ENCODE measurements around the gene TMC5. TPM values are rescaled to one million over a fixed set of nuclear protein-coding genes. Genes with fewer than 3 reads are reported as not detected.

Gene TMC5
- polyA plus RNA-seq, 1 donor from 2014 or later, result not detected

DNA sequence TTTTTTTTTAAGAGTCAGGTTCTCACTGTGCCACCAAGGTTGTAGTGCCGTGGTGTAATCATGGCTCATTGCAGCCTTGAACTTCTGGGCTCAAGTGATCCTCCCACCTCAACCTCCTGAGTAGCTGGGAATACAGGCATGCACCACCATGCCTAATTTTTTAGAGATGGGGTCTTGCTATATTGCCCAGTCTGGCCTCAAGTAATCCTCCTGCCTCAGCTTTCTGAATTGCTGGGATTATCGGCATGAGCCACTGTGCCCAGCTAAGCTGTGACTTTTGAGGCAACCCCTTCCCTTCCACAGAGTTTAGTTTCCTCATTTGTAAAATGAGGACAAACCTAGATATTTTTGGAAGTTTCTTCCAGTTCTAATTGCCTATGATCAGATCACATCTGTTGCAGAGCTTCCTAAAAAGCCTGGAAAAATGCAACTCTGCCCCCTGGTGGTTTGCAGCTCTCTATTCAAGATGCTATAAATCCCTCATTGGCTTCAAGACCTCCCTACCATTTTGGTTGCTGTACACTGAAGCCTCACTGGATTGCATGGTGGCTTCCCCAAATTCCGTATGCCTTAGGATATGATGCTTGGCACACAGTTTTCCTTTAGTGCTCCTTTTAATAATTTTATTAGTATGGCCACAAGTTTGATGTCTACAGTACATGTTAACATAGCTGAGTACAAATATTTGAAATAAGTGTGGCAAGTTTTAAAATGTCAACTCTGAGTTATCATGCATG is 84.9 kb downstream of the TMC5 start:
- no peak overlapping the region for H3K9ac ChIP-seq (ENCODE audit: low read length)
- H4K20me1 ChIP-seq (ENCODE audit: insufficient read depth), result no peaks in the 10 kb centered on the region
- no peaks in the 10 kb centered on the region for H3K9me3 ChIP-seq (ENCODE audit: low read length)
- H3K4me3 ChIP-seq (ENCODE audit: low read length), result no peak overlapping the region
- no peak overlapping the region for H3K27ac ChIP-seq (ENCODE audit: low read length)
- H3K36me3 ChIP-seq (ENCODE audit: insufficient read depth, low read length), result peaks cover 9% of the 10 kb centered on the region
- no peaks in the 10 kb centered on the region for H3K9me2 ChIP-seq (ENCODE audit: insufficient read depth, low read length)
- H3K79me2 ChIP-seq (replicated peaks; ENCODE audit: insufficient read depth, low read length), result no peaks in the 10 kb centered on the region
- no peak overlapping the region for H3K4me2 ChIP-seq (ENCODE audit: low read length)
- no peaks in the 10 kb centered on the region for H3F3A ChIP-seq (ENCODE audit: insufficient read depth, low read length, poor library complexity, severe bottlenecking)
- no peak for TF ChIP-seq MXI1 (conservative IDR thresholded peaks at IDR 0.05; ENCODE audit: poor library complexity, severe bottlenecking)
- no peak for TF ChIP-seq POLR2AphosphoS5 (IDR thresholded peaks at IDR 0.05)
- no peak for TF ChIP-seq EZH2 (IDR thresholded peaks at IDR 0.05; ENCODE audit: borderline replicate concordance, insufficient read depth, low read length, poor library complexity, severe bottlenecking)
- TF ChIP-seq, protein P1, sequence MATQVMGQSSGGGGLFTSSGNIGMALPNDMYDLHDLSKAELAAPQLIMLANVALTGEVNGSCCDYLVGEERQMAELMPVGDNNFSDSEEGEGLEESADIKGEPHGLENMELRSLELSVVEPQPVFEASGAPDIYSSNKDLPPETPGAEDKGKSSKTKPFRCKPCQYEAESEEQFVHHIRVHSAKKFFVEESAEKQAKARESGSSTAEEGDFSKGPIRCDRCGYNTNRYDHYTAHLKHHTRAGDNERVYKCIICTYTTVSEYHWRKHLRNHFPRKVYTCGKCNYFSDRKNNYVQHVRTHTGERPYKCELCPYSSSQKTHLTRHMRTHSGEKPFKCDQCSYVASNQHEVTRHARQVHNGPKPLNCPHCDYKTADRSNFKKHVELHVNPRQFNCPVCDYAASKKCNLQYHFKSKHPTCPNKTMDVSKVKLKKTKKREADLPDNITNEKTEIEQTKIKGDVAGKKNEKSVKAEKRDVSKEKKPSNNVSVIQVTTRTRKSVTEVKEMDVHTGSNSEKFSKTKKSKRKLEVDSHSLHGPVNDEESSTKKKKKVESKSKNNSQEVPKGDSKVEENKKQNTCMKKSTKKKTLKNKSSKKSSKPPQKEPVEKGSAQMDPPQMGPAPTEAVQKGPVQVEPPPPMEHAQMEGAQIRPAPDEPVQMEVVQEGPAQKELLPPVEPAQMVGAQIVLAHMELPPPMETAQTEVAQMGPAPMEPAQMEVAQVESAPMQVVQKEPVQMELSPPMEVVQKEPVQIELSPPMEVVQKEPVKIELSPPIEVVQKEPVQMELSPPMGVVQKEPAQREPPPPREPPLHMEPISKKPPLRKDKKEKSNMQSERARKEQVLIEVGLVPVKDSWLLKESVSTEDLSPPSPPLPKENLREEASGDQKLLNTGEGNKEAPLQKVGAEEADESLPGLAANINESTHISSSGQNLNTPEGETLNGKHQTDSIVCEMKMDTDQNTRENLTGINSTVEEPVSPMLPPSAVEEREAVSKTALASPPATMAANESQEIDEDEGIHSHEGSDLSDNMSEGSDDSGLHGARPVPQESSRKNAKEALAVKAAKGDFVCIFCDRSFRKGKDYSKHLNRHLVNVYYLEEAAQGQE (IDR thresholded peaks at IDR 0.05; ENCODE audit: borderline replicate concordance), result no peak
- TF ChIP-seq EP300 (conservative IDR thresholded peaks at IDR 0.05; ENCODE audit: poor library complexity, severe bottlenecking), result no peak
- peak; percentile 67 for TF ChIP-seq RAD21 (conservative IDR thresholded peaks at IDR 0.05)
- TF ChIP-seq TAF1 (IDR thresholded peaks at IDR 0.05; ENCODE audit: low read depth), result no peak
- TF ChIP-seq SMC3 (conservative IDR thresholded peaks at IDR 0.05; ENCODE audit: poor library complexity), result peak; percentile 74
- TF ChIP-seq, protein P2, sequence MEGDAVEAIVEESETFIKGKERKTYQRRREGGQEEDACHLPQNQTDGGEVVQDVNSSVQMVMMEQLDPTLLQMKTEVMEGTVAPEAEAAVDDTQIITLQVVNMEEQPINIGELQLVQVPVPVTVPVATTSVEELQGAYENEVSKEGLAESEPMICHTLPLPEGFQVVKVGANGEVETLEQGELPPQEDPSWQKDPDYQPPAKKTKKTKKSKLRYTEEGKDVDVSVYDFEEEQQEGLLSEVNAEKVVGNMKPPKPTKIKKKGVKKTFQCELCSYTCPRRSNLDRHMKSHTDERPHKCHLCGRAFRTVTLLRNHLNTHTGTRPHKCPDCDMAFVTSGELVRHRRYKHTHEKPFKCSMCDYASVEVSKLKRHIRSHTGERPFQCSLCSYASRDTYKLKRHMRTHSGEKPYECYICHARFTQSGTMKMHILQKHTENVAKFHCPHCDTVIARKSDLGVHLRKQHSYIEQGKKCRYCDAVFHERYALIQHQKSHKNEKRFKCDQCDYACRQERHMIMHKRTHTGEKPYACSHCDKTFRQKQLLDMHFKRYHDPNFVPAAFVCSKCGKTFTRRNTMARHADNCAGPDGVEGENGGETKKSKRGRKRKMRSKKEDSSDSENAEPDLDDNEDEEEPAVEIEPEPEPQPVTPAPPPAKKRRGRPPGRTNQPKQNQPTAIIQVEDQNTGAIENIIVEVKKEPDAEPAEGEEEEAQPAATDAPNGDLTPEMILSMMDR (IDR thresholded peaks at IDR 0.05; ENCODE audit: poor library complexity, severe bottlenecking), result peak; percentile 70
- H2AFZ ChIP-seq (ENCODE audit: low read depth, low read length), result no peak overlapping the region
- no peaks in the 10 kb centered on the region for H3K27me3 ChIP-seq (ENCODE audit: insufficient read depth, low read depth, low read length)

GRCh38 chr16:19503461-19504075 is 85.9 kb downstream of the TMC5 start:
- no peaks in the 10 kb centered on the region for H3K9me2 ChIP-seq (ENCODE audit: insufficient read depth, low read length)
- H3K27ac ChIP-seq (ENCODE audit: low read length), result no peak overlapping the region
- H3F3A ChIP-seq (ENCODE audit: insufficient read depth, low read length, poor library complexity, severe bottlenecking), result no peaks in the 10 kb centered on the region
- H3K9ac ChIP-seq (ENCODE audit: low read length), result no peak overlapping the region
- TF ChIP-seq MXI1 (conservative IDR thresholded peaks at IDR 0.05; ENCODE audit: poor library complexity, severe bottlenecking) (no peak), RAD21 (conservative IDR thresholded peaks at IDR 0.05) (no peak), EP300 (conservative IDR thresholded peaks at IDR 0.05; ENCODE audit: poor library complexity, severe bottlenecking) (no peak), POLR2AphosphoS5 (IDR thresholded peaks at IDR 0.05) (no peak), TAF1 (IDR thresholded peaks at IDR 0.05; ENCODE audit: low read depth) (no peak), SMC3 (conservative IDR thresholded peaks at IDR 0.05; ENCODE audit: poor library complexity) (no peak), EZH2 (IDR thresholded peaks at IDR 0.05; ENCODE audit: borderline replicate concordance, insufficient read depth, low read length, poor library complexity, severe bottlenecking) (no peak)
- TF ChIP-seq, protein P1 (IDR thresholded peaks at IDR 0.05; ENCODE audit: borderline replicate concordance), result no peak
- TF ChIP-seq, protein P2 (IDR thresholded peaks at IDR 0.05; ENCODE audit: poor library complexity, severe bottlenecking), result no peak
- no peak overlapping the region for H2AFZ ChIP-seq (ENCODE audit: low read depth, low read length)
- peaks cover 9% of the 10 kb centered on the region for H3K36me3 ChIP-seq (ENCODE audit: insufficient read depth, low read length)
- no peak overlapping the region for H3K4me2 ChIP-seq (ENCODE audit: low read length)
- no peaks in the 10 kb centered on the region for H4K20me1 ChIP-seq (ENCODE audit: insufficient read depth)
- H3K27me3 ChIP-seq (ENCODE audit: insufficient read depth, low read depth, low read length), result no peaks in the 10 kb centered on the region
- H3K79me2 ChIP-seq (replicated peaks; ENCODE audit: insufficient read depth, low read length), result no peaks in the 10 kb centered on the region
- no peak overlapping the region for H3K4me3 ChIP-seq (ENCODE audit: low read length)
- H3K9me3 ChIP-seq (ENCODE audit: low read length), result no peaks in the 10 kb centered on the region
